DMS53 treated with DMSO at 0.1 percent for 48 hours (cell line): Measurements from ENCODE around the gene REP15.
"Not testable (repeated sequence)": the region's sequence is repeated elsewhere in the genome, so short reads cannot be mapped to it uniquely, and the experiment has no call there.

Source experiments
- DNase-seq: peaks from one replicate; lab custom pipeline; 2025; ENCODE audit not compliant: unreplicated experiment; lab: John Stamatoyannopoulos, UW

REP15 gene

DNA sequence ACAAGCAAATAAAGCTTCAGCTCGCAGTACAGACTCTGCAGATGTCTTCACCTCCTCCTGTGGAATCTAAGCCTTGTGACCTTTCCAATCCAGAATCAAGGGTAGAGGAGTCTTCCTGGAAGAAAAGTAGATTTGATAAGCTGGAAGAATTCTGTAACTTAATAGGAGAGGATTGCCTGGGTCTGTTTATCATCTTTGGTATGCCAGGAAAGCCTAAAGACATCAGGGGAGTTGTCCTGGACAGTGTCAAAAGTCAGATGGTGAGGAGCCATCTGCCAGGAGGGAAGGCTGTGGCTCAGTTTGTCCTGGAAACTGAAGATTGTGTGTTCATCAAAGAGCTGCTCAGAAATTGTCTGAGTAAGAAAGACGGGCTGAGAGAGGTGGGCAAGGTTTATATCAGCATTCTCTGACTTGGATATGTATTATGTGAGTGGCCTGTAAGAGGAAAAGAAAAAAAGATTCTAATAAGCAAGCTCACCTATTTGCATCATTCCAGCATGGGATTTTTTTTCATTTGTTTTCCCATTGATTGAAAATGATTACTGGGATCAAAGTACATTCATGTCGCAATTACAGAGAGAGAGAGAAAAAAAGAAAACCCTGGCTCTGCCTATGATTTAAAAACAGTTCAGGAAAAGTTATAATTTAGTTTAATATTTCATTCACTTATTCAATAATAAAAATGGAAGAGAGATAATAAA, 767 bp downstream of the REP15 start:
- no peak for DNase-seq

DNA sequence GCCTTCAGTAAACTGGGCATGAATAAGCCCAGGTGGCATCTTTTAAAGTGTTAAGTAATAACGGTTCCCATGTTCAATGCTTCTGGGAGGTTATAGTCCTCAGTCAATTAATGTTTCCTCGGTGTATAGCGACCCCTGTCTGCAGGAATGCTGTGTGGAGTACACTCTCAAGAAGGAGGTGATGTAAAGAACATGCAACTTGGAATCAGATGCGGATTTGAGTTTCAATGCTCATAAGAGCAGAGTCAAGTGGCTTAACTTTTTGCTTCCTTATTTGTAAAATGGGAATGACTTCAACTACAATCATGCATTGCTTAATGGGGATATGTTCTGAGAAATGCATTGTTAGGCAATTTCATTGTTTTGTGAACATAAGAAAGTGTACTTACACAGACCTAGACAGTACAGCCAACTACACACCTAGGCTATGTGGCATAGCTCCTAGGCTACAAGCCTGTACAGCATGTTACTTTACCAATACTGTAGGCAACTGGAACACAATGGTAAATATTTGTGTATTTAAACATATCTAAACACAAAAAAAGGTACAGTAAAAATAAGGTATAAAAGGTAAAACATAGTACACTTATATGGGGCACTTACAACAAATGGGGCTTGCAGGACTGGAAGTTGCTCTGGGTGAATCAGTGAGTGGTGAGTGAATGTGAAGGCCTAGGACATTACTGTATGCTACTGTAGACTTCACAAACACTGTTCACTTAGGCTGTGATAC, 7.6 kb downstream of the REP15 start:
- DNase-seq = peak; percentile 91

DNA sequence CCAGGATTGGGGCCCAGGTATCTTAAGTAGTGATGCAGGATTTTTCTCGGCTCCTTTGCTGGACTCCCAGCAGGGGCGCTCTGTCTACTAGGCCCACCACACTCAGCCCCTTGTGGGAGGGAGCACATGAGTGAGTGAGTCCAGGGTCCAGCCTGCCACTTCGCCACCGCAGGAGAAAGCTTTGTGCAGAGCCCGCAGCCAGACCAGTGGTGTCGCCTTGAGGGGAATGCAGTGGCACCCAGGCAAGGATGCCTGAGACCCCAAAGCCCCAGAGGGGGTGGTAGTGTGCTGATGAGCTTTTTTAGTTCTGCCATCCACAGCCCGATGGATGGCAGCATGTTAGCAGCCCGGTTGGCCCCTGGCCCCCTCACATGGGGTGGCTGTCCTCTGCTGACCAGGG, 9.0 kb downstream of the REP15 start:
- DNase-seq = no peak

DNA sequence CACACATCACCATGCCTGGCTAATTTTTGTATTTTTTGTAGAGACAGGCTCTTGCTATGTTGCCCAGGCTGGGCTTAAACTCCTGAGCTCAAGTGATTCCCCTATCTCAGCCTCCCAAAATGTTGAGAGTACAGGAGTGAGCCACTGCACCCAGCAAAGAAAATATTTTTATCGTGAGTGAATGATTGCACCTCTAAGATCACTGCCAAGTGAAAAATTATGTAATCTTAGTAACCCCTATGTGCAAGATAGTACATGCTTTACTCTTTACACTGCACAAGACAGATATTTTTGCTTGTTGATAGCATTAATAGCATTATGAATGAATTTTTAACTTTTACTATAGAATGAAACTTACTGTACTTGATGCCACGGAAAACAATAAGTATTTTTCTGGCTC, 11.0 kb downstream of the REP15 start:
- DNase-seq = no peak

DNA sequence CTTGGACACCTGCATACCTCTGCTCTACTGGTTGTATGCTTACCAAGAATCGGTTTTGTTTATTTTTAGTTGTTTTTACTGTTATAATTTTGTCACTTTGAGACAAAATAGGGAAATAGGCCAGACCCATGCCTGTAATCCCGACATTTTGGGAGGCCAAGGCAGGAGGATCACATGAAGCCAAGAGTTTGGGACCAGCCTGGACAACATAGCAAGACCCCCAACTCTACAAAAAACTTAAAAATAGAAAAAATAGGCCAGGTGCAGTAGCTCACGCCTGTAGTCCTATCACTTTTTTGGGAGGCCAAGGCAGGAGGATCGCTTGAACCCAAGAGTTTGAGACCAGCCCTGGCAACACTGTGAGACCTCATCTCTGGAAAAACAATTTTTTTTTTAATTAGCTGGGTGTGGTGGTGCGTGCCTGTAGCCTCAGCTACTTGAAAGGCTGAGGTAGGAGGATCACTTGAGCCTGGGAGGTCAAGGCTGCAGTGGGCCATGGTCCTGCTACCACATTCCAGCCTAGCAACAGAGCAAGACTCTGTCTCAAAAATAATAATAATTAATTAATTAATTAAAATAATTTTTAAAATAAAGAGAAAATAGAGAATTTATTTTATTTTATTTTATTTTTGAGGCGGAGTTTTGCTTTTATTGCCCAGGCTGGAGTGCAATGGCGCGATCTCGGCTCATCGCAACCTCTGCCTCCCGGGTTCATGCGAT, 13.1 kb downstream of the REP15 start:
- no peak for DNase-seq

DNA sequence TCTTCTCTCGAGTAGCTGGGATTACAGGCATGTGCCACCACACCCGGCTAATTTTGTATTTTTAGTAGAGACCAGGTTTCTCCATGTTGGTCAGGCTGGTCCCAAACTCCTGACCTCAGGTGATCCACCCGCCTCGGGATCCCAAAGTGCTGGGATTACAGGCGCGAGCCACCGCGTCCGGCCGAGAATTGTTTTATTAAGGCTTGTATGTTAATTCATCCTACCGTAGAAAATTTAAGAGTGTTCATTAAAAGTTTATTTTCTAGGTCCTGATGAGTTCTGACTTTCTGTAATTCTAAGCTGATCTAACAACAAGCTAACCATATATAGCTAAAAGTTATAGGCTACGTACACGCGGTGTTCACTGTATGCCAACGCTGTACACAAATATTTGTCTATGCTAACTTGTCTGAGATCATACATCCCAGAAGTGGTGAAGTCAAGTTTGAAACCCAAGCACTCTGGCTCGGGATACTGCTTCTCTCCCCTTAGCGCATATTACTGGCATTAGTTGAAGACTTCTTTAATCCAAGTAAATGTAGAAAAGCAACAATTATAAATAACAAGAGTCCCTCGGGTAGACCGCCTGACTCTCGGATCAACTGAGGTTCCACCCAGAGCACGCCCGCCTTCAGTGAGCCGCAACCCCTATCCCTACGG, 13.8 kb downstream of the REP15 start:
- peak; percentile 85 for DNase-seq

DNA sequence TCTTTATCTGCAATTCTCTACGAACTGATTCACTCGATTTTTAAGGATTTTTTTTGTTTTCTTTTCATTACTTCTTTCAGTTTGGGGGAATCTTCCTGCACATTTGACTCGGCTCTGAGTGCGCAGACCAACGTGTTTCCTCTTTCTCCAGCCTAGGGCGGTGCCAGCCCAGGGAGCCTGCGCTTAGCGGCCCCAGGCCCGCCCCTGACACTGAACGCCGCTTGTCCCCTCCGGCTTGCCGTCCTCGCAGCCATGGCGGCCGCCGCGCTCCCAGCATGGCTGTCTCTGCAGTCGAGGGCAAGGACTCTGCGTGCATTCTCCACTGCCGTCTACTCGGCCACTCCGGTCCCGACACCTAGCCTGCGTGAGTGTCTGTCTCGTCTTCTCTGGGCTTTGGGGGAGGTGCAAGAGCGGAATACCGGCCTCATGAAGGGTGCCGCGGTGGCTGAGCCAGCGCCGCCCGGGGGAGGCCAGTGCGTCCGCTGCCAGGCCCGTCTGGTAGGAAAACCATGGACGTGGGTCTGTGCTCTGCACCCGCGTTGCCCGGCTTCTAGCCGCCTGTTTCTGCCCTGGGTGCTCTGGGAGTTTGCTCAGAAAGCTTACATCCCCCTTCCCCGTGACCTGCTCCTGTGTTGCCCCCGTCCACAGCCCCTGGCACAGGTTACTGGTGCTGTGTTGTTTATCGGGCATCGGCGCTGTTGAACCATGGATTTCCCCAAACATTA, 14.5 kb downstream of the REP15 start, which contains the start of gene MRPS35:
Gene MRPS35 (plus strand): TSS at position 241 of the 725 bp plus-strand sequence. CDS start 12 bp downstream, at position 253.
- peak; percentile 95 for DNase-seq

DNA sequence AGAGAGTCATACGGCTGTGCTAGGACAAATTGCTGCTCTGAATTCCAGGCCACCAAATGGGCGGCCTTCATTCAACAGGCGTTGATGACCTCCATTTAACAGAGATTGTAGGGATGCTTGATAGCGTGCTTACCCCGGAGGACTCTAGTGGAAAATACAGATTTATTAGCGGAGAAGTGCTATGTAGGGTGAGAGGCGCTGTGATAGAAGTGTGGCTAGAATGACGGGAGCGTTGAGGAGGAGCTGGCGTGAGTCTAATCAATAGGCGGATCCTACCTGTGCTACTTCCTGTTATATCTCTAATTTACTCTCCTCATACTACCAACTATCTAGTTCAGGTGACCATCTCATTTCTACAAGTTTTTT, 15.1 kb downstream of the REP15 start:
- DNase-seq = peak; percentile 38

DNA sequence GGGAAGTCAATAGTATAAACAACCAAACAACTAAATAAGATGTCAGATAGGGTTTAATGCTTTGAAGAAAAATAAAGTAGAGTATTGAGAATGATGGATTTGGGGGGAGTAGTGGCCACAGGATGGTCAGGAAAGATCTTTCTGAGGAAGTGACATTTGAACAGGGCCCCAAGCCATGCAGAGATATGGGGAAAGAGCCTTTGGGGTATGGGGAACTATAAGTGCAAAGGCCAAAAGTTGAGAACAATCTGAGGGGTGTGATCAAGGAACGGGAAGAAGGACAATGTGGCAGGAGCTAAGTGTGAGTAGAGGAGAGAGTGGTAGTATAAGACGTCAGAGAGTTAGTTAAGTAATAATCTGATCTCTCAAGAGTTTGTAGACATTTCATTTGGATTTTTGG, 15.7 kb downstream of the REP15 start:
- no peak for DNase-seq

DNA sequence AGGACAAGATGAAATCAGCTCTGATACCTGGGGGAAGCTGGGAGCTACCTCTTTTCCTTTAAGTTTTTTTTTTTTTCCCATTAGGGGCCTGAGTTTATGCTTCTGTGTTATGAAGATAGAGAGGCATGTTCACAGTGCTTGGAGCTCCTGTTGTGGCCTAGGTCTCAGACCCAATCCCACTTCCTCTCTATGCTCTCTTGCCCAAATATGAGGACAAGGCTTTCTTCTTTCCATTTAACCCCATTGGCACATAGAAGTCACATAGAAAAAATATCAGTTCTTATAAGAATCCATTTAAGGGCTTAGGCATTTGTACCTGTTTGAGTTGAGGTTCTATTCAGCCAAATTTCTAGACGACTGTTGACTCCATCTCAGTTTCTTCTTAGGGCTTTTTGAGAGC, 27.0 kb downstream of the REP15 start:
- DNase-seq = no peak

DNA sequence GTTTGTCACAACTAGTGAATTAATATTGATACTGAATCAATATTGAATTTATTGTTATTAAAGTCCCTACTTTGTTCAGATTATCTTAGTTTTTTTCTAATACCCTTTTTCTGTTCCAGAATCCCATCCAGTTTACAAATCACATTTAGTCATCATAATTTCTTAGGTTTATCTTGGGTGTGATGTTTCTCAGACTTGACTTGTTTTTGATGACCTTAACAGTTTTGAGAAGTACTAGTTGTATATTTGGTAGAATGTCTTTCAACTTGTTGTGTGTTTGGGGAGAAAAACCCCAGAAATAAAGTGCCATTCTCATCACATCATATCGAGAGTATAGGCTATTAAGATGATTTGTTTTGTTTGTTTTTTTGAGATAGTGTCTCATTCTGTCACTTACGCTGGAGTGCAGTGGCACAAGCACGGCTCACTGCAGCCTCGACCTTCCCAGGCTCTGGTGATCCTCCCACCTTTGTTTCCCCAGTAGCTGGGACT, 33.9 kb downstream of the REP15 start:
- no peak for DNase-seq

DNA sequence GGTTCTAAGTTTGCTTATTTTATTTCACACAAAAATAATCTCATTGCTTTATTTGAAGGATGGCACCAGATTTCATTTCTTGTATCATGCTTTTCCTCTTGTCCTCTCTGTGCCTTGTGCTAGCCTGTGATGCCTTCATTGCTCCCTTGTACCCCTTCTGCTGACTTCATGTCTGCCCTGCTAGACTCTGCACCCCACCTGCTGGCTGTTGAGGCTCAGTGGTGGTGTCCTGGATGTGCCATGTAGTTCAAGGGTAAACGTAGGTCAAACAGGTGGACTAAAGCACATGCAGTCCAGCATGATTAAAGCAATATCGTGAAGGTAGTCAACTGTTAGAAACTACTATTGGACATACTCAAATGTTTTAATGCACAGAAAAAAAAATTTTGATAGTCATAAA, 36.0 kb downstream of the REP15 start:
- peak; percentile 18 for DNase-seq

DNA sequence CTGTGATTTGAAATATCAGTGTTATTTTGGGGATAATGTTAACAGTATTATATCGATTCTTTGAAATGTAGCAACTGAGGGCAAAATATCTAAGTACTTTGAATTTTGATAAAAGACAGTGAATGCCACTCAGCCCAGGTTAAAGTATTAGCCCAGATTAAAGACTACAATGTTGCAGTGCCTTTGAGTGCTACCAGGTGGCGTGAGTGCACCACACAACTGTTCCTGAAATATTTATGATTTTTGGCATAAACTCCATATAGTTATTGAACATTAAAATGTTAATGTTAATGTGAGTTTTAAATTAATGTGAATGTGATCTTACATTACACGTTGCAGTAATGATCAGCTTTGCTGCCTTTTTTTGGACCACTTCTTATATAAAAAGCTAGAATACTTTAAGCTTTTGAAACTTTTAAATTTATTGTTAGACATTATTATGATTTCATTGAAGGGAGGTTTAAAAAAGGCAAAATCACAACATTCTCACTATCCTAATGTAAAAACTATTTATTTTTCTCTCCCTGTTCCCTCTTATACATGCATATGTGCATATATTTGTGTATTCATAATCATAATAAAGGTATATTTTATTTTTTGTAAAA, 36.9 kb downstream of the REP15 start:
- peak; percentile 85 for DNase-seq

DNA sequence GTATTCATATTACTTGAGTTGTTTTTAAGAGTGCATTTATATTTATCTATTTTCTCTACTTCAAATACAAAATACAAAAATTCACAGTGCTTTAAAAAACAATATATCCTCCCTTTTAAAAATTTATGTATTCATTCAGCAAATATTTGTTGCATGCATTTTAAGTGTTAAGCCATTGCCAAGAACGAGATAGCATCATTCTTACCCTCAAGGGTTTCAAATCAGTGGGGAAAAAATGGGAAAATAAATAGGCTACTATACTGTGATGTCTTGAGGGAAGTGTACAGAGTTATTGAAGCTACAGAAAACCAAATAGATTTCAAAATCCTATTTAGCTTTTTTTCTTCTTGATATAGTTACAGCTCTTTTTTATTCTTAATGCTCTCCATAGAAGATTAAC, 37.5 kb downstream of the REP15 start:
- DNase-seq = no peak

DNA sequence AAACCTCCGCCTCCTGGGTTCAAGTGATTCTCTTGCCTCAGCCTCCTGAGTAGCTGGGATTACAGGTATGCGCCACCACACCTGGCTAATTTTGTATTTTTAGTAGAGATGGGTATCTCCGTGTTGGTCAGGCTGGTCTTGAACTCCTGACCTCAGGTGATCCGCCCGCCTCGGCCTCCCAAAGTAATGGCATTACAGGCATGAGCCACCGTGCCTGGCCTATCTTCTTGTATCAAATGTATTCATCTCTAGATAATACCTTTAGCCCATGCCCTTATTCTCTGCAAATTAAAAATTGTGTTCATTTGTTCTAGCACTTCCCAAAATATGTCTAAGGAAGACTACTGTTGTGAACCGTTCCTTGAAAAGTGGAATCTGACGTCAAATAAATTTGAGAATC, 38.1 kb downstream of the REP15 start:
- not testable (repeated sequence) for DNase-seq

DNA sequence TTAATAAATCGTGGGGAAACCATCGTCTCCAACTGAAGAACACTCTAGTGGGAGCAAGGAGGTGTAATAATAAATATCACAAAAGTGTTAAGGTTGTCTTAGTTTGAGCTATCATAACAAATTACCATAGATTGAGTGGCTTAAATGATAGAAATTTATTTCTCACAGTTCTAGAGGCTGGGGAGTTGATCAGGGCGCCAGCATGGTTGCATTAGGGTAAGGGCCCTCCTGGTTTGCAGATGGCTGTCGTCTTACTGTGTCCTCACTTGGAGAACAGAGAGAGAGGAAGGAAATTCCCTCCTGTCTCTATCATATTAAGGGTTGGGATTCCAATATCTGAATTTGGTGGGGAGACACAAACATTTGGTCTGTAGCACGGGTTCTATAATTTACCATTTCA, 47.4 kb downstream of the REP15 start:
- no peak for DNase-seq

DNA sequence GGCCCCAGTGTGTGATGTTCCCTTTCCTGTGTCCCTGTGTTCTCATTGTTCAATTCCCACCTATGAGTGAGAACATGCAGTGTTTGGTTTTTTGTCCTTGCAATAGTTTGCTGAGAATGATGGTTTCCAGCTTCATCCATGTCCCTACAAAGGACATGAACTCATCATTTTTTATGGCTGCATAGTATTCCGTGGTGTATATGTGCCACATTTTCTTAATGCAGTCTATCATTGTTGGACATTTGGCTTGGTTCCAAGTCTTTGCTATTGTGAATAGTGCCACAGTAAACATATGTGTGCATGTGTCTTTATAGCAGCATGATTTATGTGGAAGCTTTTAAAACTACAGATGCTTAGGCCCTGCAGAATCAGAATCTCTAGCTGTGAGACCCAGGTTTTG, 49.5 kb downstream of the REP15 start:
- DNase-seq = not testable (repeated sequence)
